GM21717 (cell line): ENCODE measurements around the gene SRA1.
"Not testable (repeated sequence)": the region's sequence is repeated elsewhere in the genome, so short reads cannot be mapped to it uniquely, and the experiment has no call there.

Experiments
- ATAC-seq: cut with Tn5 transposase; IDR thresholded peaks from one replicate; pipeline ENCODE4 v1.9.1; 2021; ENCODE audit warnings: mild to moderate bottlenecking, moderate library complexity; ENCODE audit not compliant: unreplicated experiment

The SRA1 gene

DNA sequence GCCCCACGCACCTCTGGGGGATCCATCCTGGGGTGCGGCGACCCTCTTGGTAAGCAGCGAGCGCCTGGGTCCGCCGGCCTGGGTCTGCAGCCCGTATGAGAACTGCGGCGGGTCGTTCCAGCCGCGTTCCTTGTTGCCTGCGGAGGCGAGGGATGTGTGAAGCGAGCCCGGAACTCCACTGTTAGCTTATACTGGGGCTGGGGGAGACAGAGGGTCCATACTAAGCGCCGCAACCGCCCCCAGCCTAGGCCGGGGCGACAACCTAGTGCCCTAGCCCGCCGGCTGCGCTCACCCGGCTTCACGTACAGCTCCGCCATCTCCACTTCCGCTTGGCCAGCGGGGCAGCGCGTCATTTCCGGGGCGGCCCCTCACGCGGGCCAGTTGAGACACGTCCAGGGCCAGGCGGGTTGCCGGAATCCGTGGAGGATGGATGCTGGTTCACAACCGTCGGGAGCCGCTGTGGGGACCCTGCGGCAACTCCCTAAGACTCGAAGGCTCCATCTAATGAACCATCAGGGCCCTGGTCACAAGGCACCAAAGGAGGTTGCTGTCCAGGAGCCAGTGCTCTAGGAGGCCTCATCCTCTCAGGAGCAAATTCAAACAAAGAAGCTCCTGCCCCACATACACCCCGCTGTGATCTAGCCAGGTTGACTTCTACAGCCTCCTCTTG lies at the start of gene SRA1:
Gene SRA1 (minus strand): TSS at position 338 of the 670 bp plus-strand sequence. CDS start 21 bp downstream, at position 317.
- ATAC-seq = peak; percentile 91

DNA sequence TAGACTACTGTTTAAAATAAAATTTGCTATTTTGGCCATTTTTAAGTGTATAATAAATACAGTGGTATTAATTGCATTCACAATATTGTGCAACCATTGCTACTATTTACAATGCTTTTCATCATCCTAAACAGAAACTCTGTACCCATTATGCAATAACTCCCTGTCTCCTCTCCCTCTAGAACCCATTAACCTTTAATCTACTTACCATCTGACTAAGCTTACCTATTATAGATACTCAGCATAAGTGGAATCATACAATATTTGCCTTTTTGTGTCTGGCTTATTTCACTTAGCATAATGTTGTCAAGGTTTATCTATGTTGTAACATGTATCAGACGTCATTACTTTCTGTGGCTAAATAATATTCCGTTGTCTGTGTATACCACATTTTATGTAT lies 49.8 kb upstream of the SRA1 start:
- no peak for ATAC-seq

GRCh38 chr5:140605879-140606278 lies 48.6 kb upstream of the SRA1 start:
- no peak for ATAC-seq

- no peak for ATAC-seq
Observed at GRCh38 chr5:140603734-140604133, 46.5 kb upstream of the SRA1 start.

GRCh38 chr5:140603446-140603698 lies 46.1 kb upstream of the SRA1 start:
- not testable (repeated sequence) for ATAC-seq

GRCh38 chr5:140602147-140602546 lies 44.9 kb upstream of the SRA1 start:
- ATAC-seq = no peak

DNA sequence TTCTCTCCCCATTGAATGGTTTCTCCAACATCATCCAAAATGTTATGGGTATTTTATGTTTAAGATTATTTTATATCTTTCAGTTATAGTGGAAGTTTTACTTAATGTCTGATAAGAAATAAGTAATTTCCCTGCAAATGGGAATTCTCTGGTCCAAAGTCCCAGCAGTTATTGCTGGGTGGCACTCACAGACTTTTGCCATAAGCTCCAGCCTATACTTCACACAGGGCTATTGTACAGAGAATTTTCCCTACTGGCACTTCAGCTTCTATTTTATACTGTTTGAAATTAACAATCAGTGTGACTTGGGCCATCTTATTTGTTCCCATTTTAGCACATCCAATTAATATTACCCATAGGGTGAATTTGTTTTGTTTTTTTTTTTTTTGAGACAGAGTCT lies 42.8 kb upstream of the SRA1 start:
- no peak for ATAC-seq

DNA sequence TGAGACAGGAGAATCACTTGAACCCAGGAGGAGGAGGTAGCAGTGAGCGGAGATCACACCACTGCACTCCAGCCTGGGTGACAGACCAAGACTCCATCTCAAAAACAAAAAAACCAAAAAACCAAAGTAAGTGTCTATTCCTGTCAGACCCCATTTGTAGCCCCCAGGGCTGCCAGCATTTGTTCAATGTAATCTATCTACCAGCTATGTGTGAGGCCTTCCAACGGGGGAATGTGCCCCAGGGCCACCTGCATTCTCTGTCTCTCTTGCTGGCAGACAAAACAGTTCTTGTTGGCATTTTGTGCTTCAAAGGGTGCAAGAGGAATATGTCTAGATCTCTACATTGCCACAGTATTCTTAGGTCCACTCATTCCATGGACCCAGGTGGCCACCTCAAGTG lies 41.6 kb upstream of the SRA1 start:
- no peak for ATAC-seq

GRCh38 chr5:140596321-140596741 lies 39.1 kb upstream of the SRA1 start:
- ATAC-seq = no peak

- ATAC-seq = no peak
Observed at GRCh38 chr5:140595538-140596300, 38.4 kb upstream of the SRA1 start.

GRCh38 chr5:140594169-140594568 lies 36.9 kb upstream of the SRA1 start:
- ATAC-seq = no peak

DNA sequence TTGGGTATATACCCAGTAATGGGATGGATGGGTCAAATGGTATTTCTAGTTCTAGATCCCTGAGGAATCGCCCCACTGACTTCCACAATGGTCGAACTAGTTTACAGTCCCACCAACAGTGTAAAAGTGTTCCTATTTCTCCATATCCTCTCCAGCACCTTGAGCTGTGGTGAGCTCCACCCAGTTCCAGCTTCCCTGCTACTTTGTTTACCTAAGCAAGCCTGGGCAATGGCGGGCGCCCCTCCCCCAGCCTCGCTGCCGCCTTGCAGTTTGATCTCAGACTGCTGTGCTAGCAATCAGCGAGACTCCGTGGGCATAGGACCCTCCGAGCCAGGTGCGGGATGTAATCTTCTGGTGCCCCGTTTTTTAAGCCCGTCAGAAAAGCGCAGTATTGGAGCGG lies 35.8 kb upstream of the SRA1 start:
- not testable (repeated sequence) for ATAC-seq

GRCh38 chr5:140591747-140592372 lies 34.6 kb upstream of the SRA1 start:
- ATAC-seq = no peak

GRCh38 chr5:140590861-140591260 lies 33.6 kb upstream of the SRA1 start:
- ATAC-seq = no peak

GRCh38 chr5:140588311-140589070 lies 31.2 kb upstream of the SRA1 start:
- ATAC-seq = no peak

DNA sequence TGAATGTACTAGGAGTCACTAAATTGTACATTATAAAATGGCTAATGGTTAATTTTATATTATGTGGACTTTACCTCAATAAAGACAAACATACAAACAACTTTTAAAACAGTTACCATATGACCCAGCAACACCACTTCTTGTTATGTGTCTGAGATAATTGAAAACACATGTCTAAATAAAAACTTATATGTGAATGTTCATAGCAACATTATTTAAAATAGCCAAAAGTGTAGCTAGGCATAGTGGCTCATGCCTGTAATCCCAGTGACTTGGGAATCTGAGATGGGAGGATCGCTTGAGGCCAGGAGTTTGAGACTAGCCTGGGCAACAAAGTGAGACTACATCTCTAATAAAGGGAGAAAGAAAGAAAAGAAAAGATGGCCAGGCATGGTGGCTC lies 30.2 kb upstream of the SRA1 start:
- ATAC-seq = no peak

DNA sequence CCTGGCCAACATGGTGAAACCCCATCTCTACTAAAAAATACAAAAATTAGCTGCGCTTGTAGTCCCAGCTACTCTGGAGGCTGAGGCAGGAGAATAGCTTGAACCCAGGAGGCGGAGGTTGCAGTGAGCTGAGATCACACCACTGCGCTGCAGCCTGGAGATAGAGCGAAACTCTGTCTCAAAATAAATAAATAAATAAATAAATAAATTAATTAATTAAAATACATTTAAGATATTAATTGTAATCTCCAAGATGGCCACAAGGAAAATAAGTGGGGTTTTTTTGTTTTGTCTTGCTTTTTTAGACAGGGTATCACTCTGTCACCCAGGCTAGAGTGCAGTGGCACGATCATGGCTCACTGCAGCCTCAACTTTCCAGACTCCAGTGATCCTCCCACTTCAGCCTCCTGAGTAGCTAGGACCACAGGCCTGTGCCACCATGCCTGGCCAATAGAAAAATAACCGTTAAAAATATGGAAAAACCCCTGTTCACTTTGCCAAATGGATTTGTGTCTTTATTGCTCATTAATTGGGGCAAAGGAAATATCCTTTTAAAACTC lies 22.0 kb upstream of the SRA1 start:
- not testable (repeated sequence) for ATAC-seq

DNA sequence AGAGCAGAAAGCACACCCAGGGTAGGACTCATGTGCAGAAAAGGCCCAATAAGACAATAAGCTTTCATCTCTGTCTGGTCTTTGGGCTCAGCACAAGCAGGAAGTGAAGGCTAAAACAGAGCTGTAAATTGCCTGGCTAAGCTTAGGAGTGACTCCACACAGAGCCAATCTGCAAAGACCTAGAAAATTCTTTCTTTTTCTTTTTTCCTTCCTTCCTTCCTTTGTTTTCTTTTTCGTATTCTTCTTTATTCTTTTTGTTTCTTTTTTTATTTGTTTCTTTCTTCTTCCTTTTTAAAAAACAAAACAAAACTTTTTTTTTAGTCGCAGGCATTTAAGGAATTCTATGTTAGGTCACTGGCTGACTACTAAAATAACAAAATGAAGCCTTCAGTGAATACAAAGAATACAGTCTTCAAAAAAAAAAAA lies 19.5 kb upstream of the SRA1 start:
- no peak for ATAC-seq

DNA sequence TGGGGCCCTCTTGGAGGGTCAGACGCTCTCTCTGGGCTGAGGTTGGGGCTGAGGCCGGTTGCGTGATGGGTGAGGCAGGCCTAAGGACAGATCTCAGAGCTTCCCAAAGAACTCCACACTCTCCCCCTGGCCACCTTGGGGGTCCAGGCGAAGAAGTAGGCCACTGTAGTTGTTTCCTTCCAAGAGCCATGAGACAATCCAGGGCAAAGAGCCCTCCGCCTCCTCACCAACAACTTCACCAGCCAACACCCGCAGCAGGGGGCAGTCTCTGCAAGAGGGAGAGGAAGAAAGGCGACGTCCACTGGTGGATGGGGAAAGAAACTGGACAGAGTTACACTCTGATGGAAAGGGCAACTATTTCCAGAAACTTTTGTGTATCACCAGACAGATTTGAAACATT lies 18.0 kb upstream of the SRA1 start:
- no peak for ATAC-seq

DNA sequence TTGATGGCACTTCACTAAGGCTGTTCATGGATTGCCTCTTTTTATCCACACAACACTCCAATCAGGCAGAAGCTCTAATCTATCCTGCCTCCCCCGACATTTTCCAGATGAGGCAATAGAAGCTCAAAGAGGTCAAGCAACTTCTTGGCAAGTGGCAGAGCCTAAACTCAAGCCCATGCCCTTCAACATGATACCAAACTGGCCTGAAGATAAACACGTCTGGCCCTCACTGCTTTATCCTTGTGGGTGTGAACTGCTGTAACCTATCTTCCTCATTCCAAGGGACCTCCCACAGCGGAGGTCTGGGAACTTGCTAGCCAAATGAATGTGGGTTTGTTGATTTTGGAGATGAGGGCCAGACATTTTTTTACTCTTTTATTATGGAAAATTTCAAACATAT lies 16.9 kb upstream of the SRA1 start:
- ATAC-seq = no peak

DNA sequence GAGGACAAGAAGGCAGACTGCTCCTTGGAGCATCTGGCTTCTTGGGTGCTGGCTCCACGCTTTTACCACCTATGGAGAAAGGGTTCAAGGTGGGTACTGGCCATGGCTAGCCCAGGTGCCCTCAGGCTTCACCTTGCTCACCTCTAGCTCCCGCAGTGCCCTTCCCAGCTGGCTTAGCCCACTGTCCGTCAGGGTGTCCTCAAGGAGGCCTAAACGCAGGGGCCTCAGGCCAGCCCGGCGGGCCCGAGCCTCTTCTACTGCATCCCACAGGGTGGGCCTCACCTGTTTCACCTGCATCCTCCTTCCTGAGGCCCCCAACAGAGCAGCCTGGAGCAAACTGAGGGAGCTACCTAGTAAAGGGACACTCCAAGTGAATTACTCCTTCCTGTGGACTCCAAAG lies 16.4 kb upstream of the SRA1 start:
- no peak for ATAC-seq
